GM21576 (cell line): Measurements from ENCODE around the gene PNLDC1.
"Not testable (repeated sequence)": the region's sequence is repeated elsewhere in the genome, so short reads cannot be mapped to it uniquely, and the experiment has no call there.

ENCODE experiments used
- ATAC-seq: cut with Tn5 transposase; IDR thresholded peaks from one replicate; pipeline ENCODE4 v1.9.1; 2021; ENCODE audit warnings: mild to moderate bottlenecking, moderate library complexity; ENCODE audit not compliant: unreplicated experiment

PNLDC1 gene

GRCh38 chr6:159778542-159779103 lies 21.5 kb upstream of the PNLDC1 start:
- ATAC-seq = no peak

GRCh38 chr6:159788276-159788675 lies 11.8 kb upstream of the PNLDC1 start:
- ATAC-seq = no peak

DNA sequence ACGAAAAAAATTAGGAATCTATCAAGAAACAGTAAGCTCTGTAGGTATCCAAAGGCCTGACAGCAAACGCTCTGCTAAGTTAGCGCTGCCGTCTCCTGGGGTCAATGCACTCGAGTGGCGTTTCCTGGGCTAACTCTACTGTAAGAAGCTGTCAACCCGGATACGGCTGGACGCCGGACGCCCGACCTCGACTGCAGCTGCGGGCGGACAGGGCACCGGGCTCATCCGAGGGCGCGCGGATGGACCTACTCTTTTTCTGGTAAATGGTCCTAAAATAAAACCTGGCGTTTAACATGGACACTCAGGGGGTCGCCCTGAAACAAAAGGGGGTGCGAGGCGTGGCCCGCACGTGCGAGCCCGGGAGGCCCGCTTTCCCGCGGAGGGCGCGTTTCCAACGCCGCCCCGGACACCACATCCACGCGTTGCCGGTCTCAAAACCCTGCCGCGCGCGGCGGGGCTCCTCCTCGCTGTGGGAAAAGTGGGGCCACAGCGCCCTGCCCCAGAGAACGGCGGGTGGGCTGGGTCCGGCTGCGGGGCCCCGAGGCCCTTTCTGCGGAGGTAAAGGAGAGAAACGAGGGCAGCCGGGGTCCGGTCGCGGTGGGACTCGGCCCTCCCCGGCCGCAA lies 11.2 kb upstream of the PNLDC1 start:
- ATAC-seq = no peak

DNA sequence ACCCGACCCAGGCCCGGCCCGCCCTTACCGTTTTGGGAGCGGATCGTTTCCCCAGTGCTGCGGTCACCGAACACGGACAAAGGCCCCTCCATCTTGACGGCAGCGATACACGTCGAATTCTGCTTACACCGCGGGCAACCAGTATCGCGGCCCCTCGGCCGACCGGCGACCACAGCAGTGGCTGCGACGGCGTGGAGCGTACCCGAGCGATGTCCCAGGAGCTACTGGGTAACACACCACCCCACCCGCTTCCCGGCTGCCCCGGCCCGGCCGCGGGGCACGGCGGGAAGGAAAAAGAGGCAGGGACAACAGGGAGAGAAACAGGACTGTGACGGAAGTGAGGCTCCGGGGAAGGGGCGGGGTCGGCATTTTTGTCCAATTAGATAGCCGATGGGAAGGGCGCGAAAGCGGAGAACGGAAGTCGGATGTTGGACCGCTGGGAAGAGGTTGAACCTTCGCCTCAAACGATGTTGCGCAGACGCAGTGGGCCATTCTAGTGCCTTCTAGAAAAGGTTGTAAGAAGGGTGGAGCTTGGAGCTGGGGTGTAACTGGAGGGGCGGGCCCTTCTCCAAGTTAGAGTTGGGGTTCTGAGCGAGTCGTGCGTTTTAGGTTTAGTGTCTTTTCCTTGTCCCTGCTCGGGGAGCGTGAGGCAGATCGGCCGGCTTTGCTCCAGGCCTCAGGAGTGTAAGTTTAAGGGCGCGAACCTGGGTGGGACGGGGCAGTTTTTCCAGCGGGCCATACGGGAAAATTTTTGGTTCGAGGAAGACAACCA lies 10.5 kb upstream of the PNLDC1 start, which contains the start of gene TCP1:
TSS of gene TCP1 (minus strand) at position 226 of the 772 bp plus-strand sequence. CDS start at position 92, 134 bp downstream.
- ATAC-seq = peak; percentile 65

GRCh38 chr6:159790149-159790955 lies 9.7 kb upstream of the PNLDC1 start, which contains the start of gene MRPL18:
TSS of gene MRPL18 (plus strand) at chr6:159790467. CDS start at chr6:159790588, 121 bp downstream.
- ATAC-seq = peak; percentile 79

GRCh38 chr6:159790956-159791598 lies 9.0 kb upstream of the PNLDC1 start:
- ATAC-seq = no peak

DNA sequence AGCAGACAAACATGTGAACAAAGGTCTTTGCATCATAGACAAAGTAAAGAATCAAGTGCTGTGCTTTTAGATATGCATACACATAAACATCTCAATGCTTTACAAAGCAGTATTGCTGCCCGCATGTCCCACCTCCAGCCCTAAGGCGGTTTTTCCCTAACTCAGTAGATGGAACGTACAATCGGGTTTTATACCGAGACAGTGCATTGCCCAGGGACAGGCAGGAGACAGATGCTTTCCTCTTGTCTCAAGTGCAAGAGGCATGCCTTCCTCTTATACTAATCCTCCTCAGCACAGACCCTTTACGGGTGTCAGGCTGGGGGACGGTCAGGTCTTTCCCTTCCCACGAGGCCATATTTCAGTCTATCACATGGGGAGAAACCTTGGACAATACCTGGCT lies 5.1 kb upstream of the PNLDC1 start:
- not testable (repeated sequence) for ATAC-seq

DNA sequence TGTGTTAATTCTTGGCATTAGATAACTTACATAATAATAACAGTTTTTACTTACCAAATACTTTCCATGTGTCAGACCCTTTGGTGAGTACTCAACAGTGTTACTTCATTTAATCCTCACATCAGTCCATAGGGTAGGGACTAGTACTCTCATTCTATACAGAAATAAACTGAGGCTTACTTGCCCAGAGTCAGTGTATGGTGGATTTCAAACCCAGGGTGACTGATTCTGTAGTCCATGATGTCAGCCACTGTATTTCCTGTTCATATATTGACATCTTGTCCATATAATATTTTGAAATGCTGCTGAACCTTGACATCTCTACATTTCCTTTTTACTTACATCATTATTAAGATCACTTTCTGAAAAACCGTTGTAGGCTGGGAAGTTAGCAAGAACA lies 2.5 kb upstream of the PNLDC1 start:
- no peak for ATAC-seq

GRCh38 chr6:159801935-159802334 lies 1.9 kb downstream of the PNLDC1 start:
- ATAC-seq = no peak

GRCh38 chr6:159804504-159804903 lies 4.4 kb downstream of the PNLDC1 start:
- ATAC-seq = no peak

GRCh38 chr6:159805440-159806020 lies 5.5 kb downstream of the PNLDC1 start:
- no peak for ATAC-seq

GRCh38 chr6:159806021-159806458 lies 6.0 kb downstream of the PNLDC1 start:
- ATAC-seq = no peak

DNA sequence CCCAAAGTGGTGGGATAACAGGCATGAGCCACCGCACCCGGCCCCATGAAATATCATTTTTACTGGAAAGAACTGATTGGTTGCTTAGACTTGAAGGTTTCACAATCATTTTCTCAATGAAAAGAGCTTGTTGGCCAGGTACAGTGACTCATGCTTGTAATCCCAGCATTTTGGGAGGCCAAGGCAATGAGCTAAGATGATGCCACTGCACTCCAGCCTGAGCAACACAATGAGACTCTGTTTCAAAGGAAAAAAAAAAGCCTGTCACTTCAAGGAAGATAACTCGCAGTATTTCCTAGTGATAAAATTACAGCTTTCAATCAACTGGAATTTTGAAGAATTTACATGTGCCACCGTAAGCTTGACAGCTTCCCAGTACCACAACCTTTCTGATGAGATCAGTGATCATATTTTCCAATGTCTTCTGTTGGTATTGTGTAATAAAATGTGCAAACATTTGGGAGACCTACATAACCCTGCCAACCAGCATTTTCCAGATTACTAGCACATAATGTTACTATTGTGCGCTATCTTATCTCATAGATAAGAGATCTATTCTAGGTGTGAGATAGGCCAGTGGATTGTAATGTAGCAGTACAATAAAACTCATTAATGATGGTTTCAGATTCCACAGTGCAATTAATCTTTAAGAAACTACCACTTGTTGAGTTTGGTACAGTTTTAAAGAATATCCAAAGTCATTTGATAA lies 7.2 kb downstream of the PNLDC1 start:
- no peak for ATAC-seq

DNA sequence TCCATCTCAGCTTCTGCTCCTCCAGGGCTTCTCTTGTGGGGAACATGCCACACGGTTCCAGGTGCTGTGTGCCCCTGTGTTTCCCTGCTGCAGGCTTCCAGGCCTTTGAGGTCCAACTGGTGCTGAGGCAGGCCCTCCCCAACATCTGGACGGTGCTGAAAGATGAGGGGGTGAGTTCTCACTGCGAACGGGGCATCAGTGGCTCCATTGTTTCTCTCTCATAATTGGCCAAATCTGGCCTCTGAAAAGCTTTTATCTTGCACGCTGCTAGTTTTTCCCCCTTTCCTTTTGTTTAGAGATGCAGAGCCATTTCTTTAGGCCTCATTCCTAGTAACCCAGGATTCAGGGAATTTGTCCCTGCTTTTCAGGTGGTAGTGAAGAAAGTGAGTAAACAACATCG lies 8.6 kb downstream of the PNLDC1 start:
- ATAC-seq = no peak

DNA sequence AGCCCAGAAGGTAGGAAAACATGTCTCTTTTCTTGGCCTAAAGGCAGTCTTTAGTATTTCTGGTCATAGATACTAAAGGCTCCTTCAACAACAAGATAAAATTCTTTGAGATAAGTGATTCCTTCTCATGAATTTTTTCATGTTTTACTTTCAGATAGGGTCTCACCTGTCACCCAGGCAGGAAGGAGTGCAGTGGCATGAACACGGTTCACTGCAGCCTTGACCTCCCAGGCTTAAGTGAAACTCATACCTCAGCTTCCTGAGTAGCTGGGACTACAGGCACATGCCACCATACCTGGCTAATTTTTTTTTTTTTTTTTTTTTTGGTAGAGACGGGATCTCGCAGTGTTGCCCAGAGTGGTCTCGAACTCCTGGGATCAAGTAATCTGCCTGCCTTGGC lies 9.1 kb downstream of the PNLDC1 start:
- no peak for ATAC-seq

GRCh38 chr6:159813781-159814180 lies 13.7 kb downstream of the PNLDC1 start:
- ATAC-seq = no peak

DNA sequence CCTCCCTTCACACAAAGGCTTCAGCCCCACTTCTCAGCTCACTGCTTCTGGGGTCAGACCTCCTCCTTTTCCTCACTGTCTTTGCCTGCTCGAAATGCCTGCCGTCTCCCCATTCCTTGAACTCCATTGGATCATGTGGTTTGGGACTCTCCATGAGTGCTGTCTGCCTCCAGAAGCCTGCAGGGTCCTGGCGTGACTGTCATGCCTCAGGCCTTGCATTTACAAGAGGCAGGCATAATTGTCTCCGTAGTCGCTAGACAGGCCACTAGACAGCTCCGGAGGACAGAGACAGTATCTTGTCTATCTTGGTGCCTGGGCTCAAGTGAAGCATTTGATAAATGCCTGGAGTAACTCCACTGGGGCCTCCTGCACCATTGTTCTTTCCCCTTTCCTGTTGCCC lies 15.3 kb downstream of the PNLDC1 start:
- ATAC-seq = no peak

GRCh38 chr6:159816775-159817174 lies 16.7 kb downstream of the PNLDC1 start:
- not testable (repeated sequence) for ATAC-seq

DNA sequence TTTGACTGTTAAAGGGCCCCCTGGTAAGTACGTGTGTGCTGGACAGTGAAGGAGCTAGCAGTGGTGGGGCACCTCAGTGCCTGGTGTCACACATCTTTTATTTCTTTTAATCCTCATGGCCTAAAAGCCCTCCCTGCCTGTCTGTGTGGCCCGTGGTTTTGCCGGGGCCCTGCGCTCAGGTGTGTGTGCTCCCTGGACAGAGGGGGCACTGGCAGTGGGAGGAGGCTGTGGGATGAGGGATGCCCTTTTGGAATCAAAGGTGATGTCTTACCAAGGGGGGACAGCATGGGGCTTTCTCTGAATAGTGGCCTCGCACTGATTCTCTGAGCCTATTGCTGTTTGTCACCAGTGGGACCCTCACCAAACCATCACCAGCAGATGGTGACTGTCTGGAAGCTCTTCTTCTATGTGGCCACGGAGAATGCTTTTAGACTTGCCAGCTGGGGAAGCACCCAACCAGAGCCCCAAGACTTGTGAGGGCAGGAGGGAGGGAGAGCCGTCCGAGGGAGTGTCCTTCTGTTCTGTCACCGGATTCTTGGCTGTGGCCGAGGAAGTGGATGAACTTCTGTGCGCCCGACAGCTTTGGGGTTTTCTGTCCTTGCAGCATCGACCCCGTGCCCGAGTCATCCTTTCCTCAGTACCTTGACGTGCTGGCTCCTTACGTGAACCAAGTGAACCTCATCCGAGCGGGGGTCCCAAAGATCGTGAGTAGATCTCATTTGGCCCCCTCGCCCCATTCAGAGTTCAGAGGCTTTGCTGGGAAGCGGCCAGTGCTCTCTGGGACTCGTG lies 18.1 kb downstream of the PNLDC1 start:
- no peak for ATAC-seq
